AG04449 (cell line): ENCODE measurements around the gene VTN.

ENCODE experiments used
- CTCF ChIA-PET: fragments of 350-600 bp; formaldehyde crosslinking; extraction: SDS; loops from one replicate; lab custom pipeline; 2021; ENCODE audit warnings: antibody characterized with exemption; lab: Yijun Ruan, JAX
- POLR2A ChIA-PET: fragments of 400-600, 350-600 bp; formaldehyde crosslinking; extraction: SDS; loops from one replicate; lab custom pipeline; 2020; ENCODE audit warnings: antibody characterized with exemption, inconsistent platforms; lab: Yijun Ruan, JAX
- DNase-seq: peaks from one replicate; pipeline ENCODE4 v3.0.0-alpha.2; 2010; ENCODE audit warnings: low read depth, low spot score
- H3K4me3 ChIP-seq: 2 replicates; pipeline ENCODE4 v1.5.1; 2011; ENCODE audit warnings: low read depth, mild to moderate bottlenecking, control low read depth, low read length
- CTCF ChIP-seq: IDR thresholded peaks from one replicate; pipeline ENCODE4 v1.5.1; 2011; ENCODE audit warnings: mild to moderate bottlenecking, moderate library complexity, low read length, control low read depth, inconsistent platforms; ENCODE audit not compliant: insufficient read depth; ENCODE audit errors: missing control alignments

VTN gene

DNA sequence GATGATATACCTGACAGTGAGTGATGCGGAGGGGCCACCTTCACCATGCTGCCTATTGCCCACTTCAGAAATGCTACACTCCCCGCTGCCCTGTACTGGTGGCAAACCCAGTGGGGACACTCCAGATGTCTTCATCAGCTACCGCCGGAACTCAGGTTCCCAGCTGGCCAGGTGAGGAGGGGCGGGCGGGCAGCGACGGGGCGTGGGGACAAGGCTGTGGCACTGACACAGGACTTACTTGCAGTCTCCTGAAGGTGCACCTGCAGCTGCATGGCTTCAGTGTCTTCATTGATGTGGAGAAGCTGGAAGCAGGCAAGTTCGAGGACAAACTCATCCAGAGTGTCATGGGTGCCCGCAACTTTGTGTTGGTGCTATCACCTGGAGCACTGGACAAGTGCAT is 18.0 kb upstream of the VTN start:
- H3K4me3 ChIP-seq, result no peak overlapping the region
- POLR2A ChIA-PET, result no interaction called here
- CTCF ChIA-PET, result no interaction called here
- no peak for DNase-seq
- TF ChIP-seq CTCF, result no peak

GRCh38 chr17:28386391-28386790 is 16.3 kb upstream of the VTN start:
- DNase-seq, result no peak
- TF ChIP-seq CTCF, result no peak
- ChIA-PET POLR2A (no interaction called here), CTCF (interaction anchor here (1.4 kb wide), 1 partner anchor 31 kb away, joined by 5 read pairs; no protein-coding TSS in a partner anchor)
- H3K4me3 ChIP-seq, result no peak overlapping the region

DNA sequence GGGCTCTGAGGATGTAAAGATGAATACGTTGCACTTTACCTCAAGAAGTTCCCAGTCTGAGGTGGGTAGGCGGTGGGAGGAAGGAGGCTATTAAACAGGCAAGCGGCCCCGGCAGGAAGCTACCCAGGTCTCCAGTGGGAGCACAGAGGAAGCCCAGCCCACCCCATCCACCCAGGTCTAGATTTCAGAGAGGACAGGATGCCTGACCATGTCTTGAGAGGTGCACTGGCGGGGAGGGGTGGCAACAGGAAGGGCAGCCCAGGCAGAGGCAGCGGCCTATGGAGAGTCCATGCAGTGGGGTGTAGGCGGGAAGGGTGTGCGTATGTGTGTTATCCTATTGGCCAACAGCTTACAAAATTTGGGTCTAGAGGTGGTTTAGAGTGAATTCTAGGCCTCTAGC is 15.3 kb upstream of the VTN start:
- H3K4me3 ChIP-seq, result no peak overlapping the region
- CTCF ChIA-PET, result interaction anchor here (1.0 to 1.5 kb wide), 3 partner anchors 9 to 31 kb away, joined by 3 to 4 read pairs (median 4); no protein-coding TSS in a partner anchor
- POLR2A ChIA-PET, result no interaction called here
- no peak for TF ChIP-seq CTCF
- DNase-seq, result no peak

GRCh38 chr17:28385037-28385400 is 14.9 kb upstream of the VTN start:
- POLR2A ChIA-PET, result no interaction called here
- no peak overlapping the region for H3K4me3 ChIP-seq
- CTCF ChIA-PET, result interaction anchor here (1.0 to 1.5 kb wide), 3 partner anchors 9 to 32 kb away, joined by 3 to 4 read pairs (median 4); no protein-coding TSS in a partner anchor
- no peak for DNase-seq
- no peak for TF ChIP-seq CTCF

DNA sequence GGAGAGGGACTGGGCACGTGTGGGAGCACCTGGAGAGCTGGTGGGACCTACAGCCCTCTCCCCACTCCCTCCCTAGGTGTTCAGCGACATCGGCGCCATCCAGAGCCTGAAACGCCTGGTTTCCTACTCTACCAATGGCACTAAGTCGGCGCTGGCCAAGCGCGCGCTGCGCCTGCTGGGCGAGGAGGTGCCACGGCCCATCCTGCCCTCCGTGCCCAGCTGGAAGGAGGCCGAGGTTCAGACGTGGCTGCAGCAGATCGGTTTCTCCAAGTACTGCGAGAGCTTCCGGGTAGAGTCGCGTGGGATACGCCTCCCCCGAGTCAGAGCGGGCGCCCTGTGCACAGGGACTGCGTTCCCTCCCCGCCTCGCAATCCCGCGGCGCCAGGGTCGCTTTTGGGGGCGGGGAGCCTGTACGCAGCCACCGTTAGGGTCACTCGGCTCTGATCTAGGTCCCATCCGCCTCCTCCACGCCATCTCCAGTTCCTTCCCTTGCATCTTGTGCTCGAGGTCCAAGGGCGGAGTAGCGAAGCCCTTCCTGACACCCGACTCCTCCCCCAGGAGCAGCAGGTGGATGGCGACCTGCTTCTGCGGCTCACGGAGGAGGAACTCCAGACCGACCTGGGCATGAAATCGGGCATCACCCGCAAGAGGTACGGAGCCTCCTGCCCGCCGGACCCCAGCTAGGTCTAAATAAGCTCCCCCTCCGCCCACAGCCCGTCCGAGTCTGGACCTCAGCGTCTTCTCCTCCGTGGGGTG is 14.4 kb upstream of the VTN start:
- no peak for DNase-seq
- TF ChIP-seq CTCF, result no peak
- ChIA-PET CTCF (interaction anchor here (1.1 to 1.5 kb wide), 2 partner anchors 10 to 17 kb away, joined by 3 to 4 read pairs; no protein-coding TSS in a partner anchor), POLR2A (interaction anchor here (1.0 kb wide), 1 partner anchor 10 kb away, joined by 4 read pairs; no protein-coding TSS in a partner anchor)
- no peak overlapping the region for H3K4me3 ChIP-seq

DNA sequence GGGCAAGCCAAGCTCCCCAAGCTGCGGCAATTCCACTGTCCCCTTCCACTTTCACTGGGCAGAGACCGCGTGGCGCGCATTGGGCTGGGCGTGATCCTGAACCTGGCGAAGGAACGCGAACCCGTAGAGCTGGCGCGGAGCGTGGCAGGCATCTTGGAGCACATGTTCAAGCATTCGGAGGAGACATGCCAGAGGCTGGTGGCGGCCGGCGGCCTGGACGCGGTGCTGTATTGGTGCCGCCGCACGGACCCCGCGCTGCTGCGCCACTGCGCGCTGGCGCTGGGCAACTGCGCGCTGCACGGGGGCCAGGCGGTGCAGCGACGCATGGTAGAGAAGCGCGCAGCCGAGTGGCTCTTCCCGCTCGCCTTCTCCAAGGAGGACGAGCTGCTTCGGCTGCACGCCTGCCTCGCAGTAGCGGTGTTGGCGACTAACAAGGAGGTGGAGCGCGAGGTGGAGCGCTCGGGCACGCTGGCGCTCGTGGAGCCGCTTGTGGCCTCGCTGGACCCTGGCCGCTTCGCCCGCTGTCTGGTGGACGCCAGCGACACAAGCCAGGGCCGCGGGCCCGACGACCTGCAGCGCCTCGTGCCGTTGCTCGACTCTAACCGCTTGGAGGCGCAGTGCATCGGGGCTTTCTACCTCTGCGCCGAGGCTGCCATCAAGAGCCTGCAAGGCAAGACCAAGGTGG is 11.2 kb upstream of the VTN start:
- CTCF ChIA-PET, result interaction anchor here (1.3 kb wide), 2 partner anchors 36 to 170 kb away, joined by 3 to 4 read pairs; no protein-coding TSS in a partner anchor
- no peak overlapping the region for H3K4me3 ChIP-seq
- DNase-seq, result no peak
- peak; percentile 24 for TF ChIP-seq CTCF
- POLR2A ChIA-PET, result no interaction called here
